ENCODE measurements around the gene RBM34.
"Not testable (repeated sequence)": the region's sequence is repeated elsewhere in the genome, so short reads cannot be mapped to it uniquely, and the experiment has no call there.

DNA sequence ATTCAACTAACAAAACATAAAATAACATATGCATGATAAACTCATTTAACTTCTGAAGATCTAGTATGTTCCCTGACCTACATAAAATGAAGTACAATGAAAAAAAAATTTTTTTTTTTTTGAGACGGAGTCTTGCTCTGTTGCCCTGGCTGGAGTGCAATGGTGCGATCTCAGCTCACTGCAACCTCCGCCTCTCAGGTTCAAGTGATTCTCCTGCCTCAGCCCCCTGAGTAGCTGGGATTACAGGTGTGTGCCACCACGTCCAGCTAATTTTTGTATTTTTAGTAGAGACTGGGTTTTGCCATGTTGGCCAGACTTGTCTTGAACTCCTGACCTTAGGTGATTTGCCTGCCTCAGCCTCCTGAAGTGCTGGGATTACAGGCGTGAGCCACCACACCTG lies 41.4 kb upstream of the RBM34 start:
- TF ChIP-seq CTCF (conservative IDR thresholded peaks at IDR 0.05; ENCODE audit: low read length); EZH2phosphoT487 (IDR thresholded peaks at IDR 0.05; ENCODE audit: borderline replicate concordance, low read depth, low read length): not testable (repeated sequence)

All from OCI-LY7 (cell line).